ENCODE data around the gene UPP1. TPM values are rescaled to one million over a fixed set of nuclear protein-coding genes. Genes with fewer than 3 reads are reported as not detected.

UPP1 gene
- total and polyA plus RNA-seq, 2 of the 13 experiments (the other 11 are each of a cell fraction or from before 2014, with no cell fraction given): 5.7 to 9.8 TPM

GRCh38 chr7:48088559-48089045, 463 bp upstream of the UPP1 start (continued):
- no peak for TF ChIP-seq ATF4 (CRISPR knock-in tag; IDR thresholded peaks at IDR 0.05)
- no peak for TF ChIP-seq ZNF574 (CRISPR knock-in tag; IDR thresholded peaks at IDR 0.05)
- no peak for TF ChIP-seq MLXIP (CRISPR knock-in tag; IDR thresholded peaks at IDR 0.05; ENCODE audit: borderline replicate concordance)
- TF ChIP-seq ZNF496 (CRISPR knock-in tag; IDR thresholded peaks at IDR 0.05; ENCODE audit: insufficient replicate concordance): no peak
- no peak for TF ChIP-seq SAFB2 (CRISPR knock-in tag; IDR thresholded peaks at IDR 0.05; ENCODE audit: borderline replicate concordance, low read depth)
- TF ChIP-seq ZNF136 (CRISPR knock-in tag; IDR thresholded peaks at IDR 0.05; ENCODE audit: low read depth): no peak
- TF ChIP-seq NAIF1 (CRISPR knock-in tag; IDR thresholded peaks at IDR 0.05; ENCODE audit: borderline replicate concordance): no peak
- TF ChIP-seq ZBTB7B (CRISPR knock-in tag; IDR thresholded peaks at IDR 0.05): peak; percentile 82
- no peak for TF ChIP-seq ZBTB26 (CRISPR knock-in tag; IDR thresholded peaks at IDR 0.05; ENCODE audit: borderline replicate concordance)
- TF ChIP-seq FOXK1 (CRISPR knock-in tag; IDR thresholded peaks at IDR 0.05; ENCODE audit: borderline replicate concordance, low read depth): no peak
- TF ChIP-seq ZSCAN29 (CRISPR knock-in tag; conservative IDR thresholded peaks at IDR 0.05): 0 out of 2 replicates have a peak, but pooled peaks have one; percentile 68
- TF ChIP-seq FOXA3 (CRISPR knock-in tag; IDR thresholded peaks at IDR 0.05): peak; percentile 45; the same call in 1 of the 2 replicates
- 0 out of 2 replicates have a peak, but pooled peaks have one; percentile 34 for TF ChIP-seq THAP11 (CRISPR knock-in tag; IDR thresholded peaks at IDR 0.05)
- TF ChIP-seq MYNN (CRISPR knock-in tag; IDR thresholded peaks at IDR 0.05; ENCODE audit: low read depth): no peak
- TF ChIP-seq ZNF816 (CRISPR knock-in tag; IDR thresholded peaks at IDR 0.05; ENCODE audit: borderline replicate concordance): 0 out of 2 replicates have a peak, but pooled peaks have one; percentile 25
- TF ChIP-seq KLF11 (CRISPR knock-in tag; IDR thresholded peaks at IDR 0.05): no peak

All from HepG2 (cell line).